GM23338 (cell line): ENCODE data around the gene TUBB2A. TPM values are rescaled to one million over a fixed set of nuclear protein-coding genes. Genes with fewer than 3 reads are reported as not detected.
A peak's percentile ranks its signal among the peaks of the same experiment; 100 is the strongest.
"Not testable (repeated sequence)": the region's sequence is repeated elsewhere in the genome, so short reads cannot be mapped to it uniquely, and the experiment has no call there.

ENCODE experiments used
- ATAC-seq: fragments of 200-7000 bp; cut with Tn5 transposase; 3 replicates; pipeline ENCODE4 v1.9.1; 2020
- DNase-seq: peaks from one replicate; pipeline ENCODE4 v3.0.0-alpha.2; 2015; ENCODE audit warnings: low spot score
- H2AFZ ChIP-seq: fragments of 200-600 bp; sonication (generic); 2 replicates; pipeline ENCODE4 v1.8.0; 2016; ENCODE audit warnings: antibody characterized with exemption, mild to moderate bottlenecking, moderate library complexity
- H3F3A ChIP-seq: fragments of 200-600 bp; sonication (generic); replicated peaks from 2 replicates; pipeline ENCODE4 v1.8.0; 2017; ENCODE audit warnings: antibody characterized with exemption, mixed run types, low read depth
- H3K27ac ChIP-seq: fragments of 200-600 bp; sonication (generic); 2 replicates; pipeline ENCODE4 v1.6.1; 2016; ENCODE audit warnings: low read depth
- H3K27me3 ChIP-seq: fragments of 200-600 bp; sonication (generic); 2 replicates; pipeline ENCODE4 v1.8.0; 2016; ENCODE audit warnings: mild to moderate bottlenecking, mixed run types, moderate library complexity; ENCODE audit not compliant: insufficient read depth
- H3K36me3 ChIP-seq: fragments of 200-600 bp; sonication (generic); 2 replicates; pipeline ENCODE4 v1.8.0; 2016; ENCODE audit warnings: mild to moderate bottlenecking; ENCODE audit not compliant: insufficient read depth
- H3K4me1 ChIP-seq: fragments of 200-600 bp; sonication (generic); 2 replicates; pipeline ENCODE4 v1.8.0; 2016; ENCODE audit warnings: mild to moderate bottlenecking, moderate library complexity; ENCODE audit not compliant: insufficient read depth
- H3K4me2 ChIP-seq: fragments of 200-600 bp; sonication (generic); 2 replicates; pipeline ENCODE4 v1.7.1; 2017; ENCODE audit warnings: mixed run types
- H3K4me3 ChIP-seq: fragments of 200-600 bp; sonication (generic); 2 replicates; pipeline ENCODE4 v1.6.1; 2016; ENCODE audit warnings: mixed run types
- H3K79me2 ChIP-seq: fragments of 200-600 bp; sonication (generic); replicated peaks from 2 replicates; pipeline ENCODE4 v1.8.0; 2017; ENCODE audit warnings: mild to moderate bottlenecking; ENCODE audit not compliant: insufficient read depth
- H3K9me2 ChIP-seq: fragments of 200-600 bp; sonication (generic); 2 replicates; pipeline ENCODE4 v1.8.0; 2017; ENCODE audit not compliant: insufficient read depth
- H4K20me1 ChIP-seq: fragments of 200-600 bp; sonication (generic); replicated peaks from 2 replicates; pipeline ENCODE4 v1.8.0; 2017; ENCODE audit warnings: mild to moderate bottlenecking; ENCODE audit not compliant: insufficient read depth
- H3K27ac Mint-ChIP-seq: 2 replicates; pipeline ENCODE4 v1.8.0; 2020; ENCODE audit warnings: inconsistent platforms, mild to moderate bottlenecking, moderate library complexity, mixed read lengths
- H3K27me3 Mint-ChIP-seq: 3 replicates; pipeline ENCODE4 v1.8.0; 2022; ENCODE audit warnings: low read depth, mild to moderate bottlenecking, moderate library complexity, mixed read lengths, inconsistent platforms; ENCODE audit not compliant: insufficient read depth, poor library complexity
- H3K36me3 Mint-ChIP-seq: 3 replicates; pipeline ENCODE4 v1.8.0; 2021; ENCODE audit warnings: low read depth, mild to moderate bottlenecking, inconsistent platforms, moderate library complexity, mixed read lengths
- H3K4me1 Mint-ChIP-seq: 3 replicates; pipeline ENCODE4 v1.8.0; 2020; ENCODE audit warnings: mild to moderate bottlenecking, inconsistent platforms, mixed read lengths
- H3K4me3 Mint-ChIP-seq: 3 replicates; pipeline ENCODE4 v1.8.0; 2021; ENCODE audit warnings: moderate library complexity, mild to moderate bottlenecking, inconsistent platforms, mixed read lengths
- H3K9me3 Mint-ChIP-seq: 3 replicates; pipeline ENCODE4 v1.8.0; 2020; ENCODE audit warnings: moderate library complexity, mild to moderate bottlenecking, inconsistent platforms, mixed read lengths
- POLR2AphosphoS5 ChIP-seq: IDR thresholded peaks from 2 replicates; pipeline ENCODE4 v1.6.1; 2016; ENCODE audit warnings: antibody characterized with exemption, low read depth
- ZNF331 ChIP-seq: fragments of 250-450 bp; sonication (Bioruptor Pico); IDR thresholded peaks from 2 replicates; pipeline ENCODE4 v1.5.0; 2020; ENCODE audit warnings: low read depth, mild to moderate bottlenecking, moderate library complexity
- polyA plus RNA-seq: library from polyadenylated mRNA; unstranded; fragments of >200 nt; fragmentation: Nextera tagmentation; extraction: Ambion mirVana; gene quantifications from 2 replicates; pipeline ENCODE4 v1.2.1, GENCODE V29; 2016
- total RNA-seq: library from RNA; depleted of rRNA; stranded (reverse); fragments of >200 nt; shearing (Covaris generic); gene quantifications from 2 replicates; pipeline ENCODE4 v1.2.3, GENCODE V29; 2014

TUBB2A gene
- total and polyA plus RNA-seq, 2 experiments from 2014 or later: 305 to 376 TPM

DNA sequence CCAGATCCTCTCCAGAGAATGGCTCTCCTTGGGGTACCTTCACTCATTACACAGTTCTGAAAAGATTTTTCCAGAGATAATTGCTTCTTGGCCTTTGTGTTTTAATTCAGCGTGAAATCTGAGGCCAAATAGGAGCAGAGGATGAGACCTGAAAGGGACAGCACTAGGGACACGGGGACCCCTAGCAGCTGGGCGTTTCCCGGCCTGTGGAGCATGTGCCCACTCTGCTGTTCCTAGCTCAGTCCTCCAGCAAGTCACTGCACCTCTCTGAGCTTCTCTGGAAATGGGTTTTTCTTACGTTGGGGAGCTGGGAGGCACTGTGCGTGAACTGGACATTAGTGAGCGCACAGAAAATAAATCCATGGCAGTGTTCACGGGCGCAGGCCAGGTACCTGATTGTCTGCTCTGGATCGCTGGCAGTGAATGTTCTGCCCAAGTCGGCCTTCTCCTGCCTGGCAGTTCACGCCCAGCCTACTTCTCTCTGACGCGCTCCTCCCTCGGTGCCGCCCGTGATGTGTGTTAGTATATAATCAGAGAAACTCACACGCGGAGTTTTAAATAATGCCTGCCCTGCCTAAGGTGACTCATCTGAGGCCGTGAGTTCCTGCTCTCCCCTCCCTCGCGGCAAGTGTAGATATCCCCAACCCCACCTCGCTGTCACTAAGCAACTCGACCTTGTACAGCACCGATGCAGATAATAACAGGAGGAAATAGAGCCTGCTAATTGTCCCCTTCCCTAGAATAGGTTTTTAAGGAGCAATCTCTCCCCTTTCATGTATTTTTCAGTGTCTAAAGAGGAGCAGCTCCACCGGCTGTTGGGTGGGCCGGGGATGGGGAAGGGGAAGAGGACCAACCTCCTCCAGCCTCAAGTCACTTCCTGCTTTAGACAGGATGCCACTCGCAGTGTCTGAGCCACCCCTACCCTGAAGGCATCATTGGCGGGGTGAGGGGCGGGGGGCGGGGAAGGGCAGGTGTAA lies 2.7 kb upstream of the TUBB2A start:
- H4K20me1 ChIP-seq: no peaks in the 10 kb centered on the region; the same call in 1 of the 2 replicates
- DNase-seq: peak; percentile 28

GRCh38 chr6:3156184-3157130 lies 887 bp downstream of the TUBB2A start:
- H3K36me3 Mint-ChIP-seq: peaks cover 45% of the 10 kb centered on the region
- not testable (repeated sequence) for DNase-seq, H3K9me2 ChIP-seq, H3K27ac ChIP-seq, H3K9me3 Mint-ChIP-seq, H4K20me1 ChIP-seq, H2AFZ ChIP-seq, H3K27me3 ChIP-seq
- Histone ChIP-seq H3K4me3 (peak overlapping the region; percentile 91), H3K79me2 (peaks cover 15% of the 10 kb centered on the region), H3K4me2 (peak overlapping the region; percentile 96), H3K4me1 (peaks cover 29% of the 10 kb centered on the region), H3F3A (peaks cover 34% of the 10 kb centered on the region), H3K36me3 (peaks cover 20% of the 10 kb centered on the region)
- H3K4me1 Mint-ChIP-seq: peaks cover 39% of the 10 kb centered on the region
- peak; percentile 12 for ATAC-seq
- H3K27ac Mint-ChIP-seq: peak overlapping the region; percentile 73
- peak overlapping the region; percentile 97 for H3K4me3 Mint-ChIP-seq
- peaks cover 19% of the 10 kb centered on the region for H3K27me3 Mint-ChIP-seq

More for the DNA sequence above, 2.7 kb upstream of the TUBB2A start:
- Histone ChIP-seq H3K4me1 (peaks cover 55% of the 10 kb centered on the region), H3K27ac (0 out of 2 replicates have a peak overlapping the region, but pooled peaks have one; percentile 55), H3K36me3 (peaks cover 7% of the 10 kb centered on the region), H3K9me2 (no peaks in the 10 kb centered on the region), H3K4me3 (peak overlapping the region; percentile 29; the same call in 1 of the 2 replicates), H2AFZ (no peak overlapping the region), H3K27me3 (no peaks in the 10 kb centered on the region), H3K4me2 (peak overlapping the region; percentile 96), H3K79me2 (peaks cover 17% of the 10 kb centered on the region), H3F3A (peaks cover 32% of the 10 kb centered on the region)
- Mint-ChIP-seq H3K27ac (no peak overlapping the region), H3K4me3 (no peak overlapping the region; the same call in 2 of the 3 replicates), H3K9me3 (no peaks in the 10 kb centered on the region), H3K4me1 (peaks cover 59% of the 10 kb centered on the region), H3K36me3 (peaks cover 18% of the 10 kb centered on the region), H3K27me3 (peaks cover 31% of the 10 kb centered on the region)
- TF ChIP-seq ZNF331 (no peak), POLR2AphosphoS5 (peak; percentile 12; the same call in 1 of the 2 replicates)
- ATAC-seq: no peak

- peaks cover 20% of the 10 kb centered on the region for H3K36me3 ChIP-seq
- not testable (repeated sequence) for DNase-seq, H3K4me2 ChIP-seq, ATAC-seq, H4K20me1 ChIP-seq, H3K27ac Mint-ChIP-seq, H2AFZ ChIP-seq, H3K27ac ChIP-seq, H3K9me2 ChIP-seq, H3K27me3 ChIP-seq, H3K9me3 Mint-ChIP-seq
- H3K4me3 ChIP-seq: peak overlapping the region; percentile 91; the same call in 1 of the 2 replicates
- peaks cover 15% of the 10 kb centered on the region for H3K79me2 ChIP-seq
- Mint-ChIP-seq H3K27me3 (peaks cover 19% of the 10 kb centered on the region), H3K4me3 (peak overlapping the region; percentile 97), H3K36me3 (peaks cover 49% of the 10 kb centered on the region), H3K4me1 (peaks cover 30% of the 10 kb centered on the region)
- H3K4me1 ChIP-seq: peaks cover 22% of the 10 kb centered on the region
- peaks cover 40% of the 10 kb centered on the region for H3F3A ChIP-seq
These were observed 1.9 kb downstream of the TUBB2A start for GRCh38 chr6:3155416-3155815.
